Fibroblast of skin of scalp (primary cell): ENCODE results near the gene GBP3.
"Not testable (repeated sequence)": the region's sequence is repeated elsewhere in the genome, so short reads cannot be mapped to it uniquely, and the experiment has no call there.

ENCODE experiments used
- DNase-seq: peaks from one replicate; pipeline ENCODE4 v3.0.0-alpha.2; 2013

The GBP3 gene

GRCh38 chr1:88979054-88979748 is 43.5 kb downstream of the GBP3 start:
- peak; percentile 19 for DNase-seq

- no peak for DNase-seq
Observed at GRCh38 chr1:88976235-88976634, 46.4 kb downstream of the GBP3 start.

- not testable (repeated sequence) for DNase-seq
Observed at GRCh38 chr1:88974616-88975172, 48.0 kb downstream of the GBP3 start.

- DNase-seq, result peak; percentile 42
Observed at GRCh38 chr1:88973520-88974137, 49.0 kb downstream of the GBP3 start.

GRCh38 chr1:88961647-88962275 is 60.9 kb downstream of the GBP3 start:
- no peak for DNase-seq

GRCh38 chr1:88961081-88961480 is 61.6 kb downstream of the GBP3 start:
- DNase-seq, result no peak
